HG03354 (cell line): ENCODE data around the gene MARCKSL1.

ENCODE experiments used
- ATAC-seq: cut with Tn5 transposase; IDR thresholded peaks from one replicate; pipeline ENCODE4 v1.9.1; 2021; ENCODE audit warnings: mild to moderate bottlenecking; ENCODE audit not compliant: unreplicated experiment, poor library complexity, severe bottlenecking

Gene MARCKSL1

GRCh38 chr1:32353886-32354570 is 18.0 kb upstream of the MARCKSL1 start:
- ATAC-seq: no peak

GRCh38 chr1:32353431-32353830 is 17.4 kb upstream of the MARCKSL1 start:
- no peak for ATAC-seq

DNA sequence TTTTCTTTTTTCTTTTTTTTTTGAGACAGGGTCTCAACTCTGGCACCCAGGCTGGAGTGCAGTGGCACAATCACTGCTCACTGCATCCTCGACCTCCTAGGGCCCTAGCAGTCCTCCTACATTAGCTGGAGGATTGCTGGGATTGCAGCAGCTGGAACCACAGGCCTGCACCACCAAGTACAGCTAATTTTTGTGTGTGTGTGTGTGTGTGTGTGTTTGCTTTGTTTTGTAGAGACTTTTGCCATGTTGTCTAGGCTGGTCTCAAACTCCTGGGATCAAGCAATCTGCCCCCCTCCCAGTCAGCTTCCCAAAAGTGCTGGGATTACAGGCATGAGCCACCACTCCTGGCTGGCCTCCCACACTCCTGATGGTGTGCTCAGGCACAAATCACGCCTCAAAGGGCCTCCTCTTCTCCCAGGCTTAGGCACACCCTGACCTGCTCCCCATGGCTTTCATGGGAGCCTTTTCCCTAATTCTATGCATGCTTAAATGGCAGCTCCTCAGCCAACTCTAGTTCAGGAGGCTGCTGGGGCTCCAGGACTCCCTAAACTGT is 16.9 kb upstream of the MARCKSL1 start:
- no peak for ATAC-seq

GRCh38 chr1:32352239-32352745 is 16.3 kb upstream of the MARCKSL1 start:
- ATAC-seq: no peak

DNA sequence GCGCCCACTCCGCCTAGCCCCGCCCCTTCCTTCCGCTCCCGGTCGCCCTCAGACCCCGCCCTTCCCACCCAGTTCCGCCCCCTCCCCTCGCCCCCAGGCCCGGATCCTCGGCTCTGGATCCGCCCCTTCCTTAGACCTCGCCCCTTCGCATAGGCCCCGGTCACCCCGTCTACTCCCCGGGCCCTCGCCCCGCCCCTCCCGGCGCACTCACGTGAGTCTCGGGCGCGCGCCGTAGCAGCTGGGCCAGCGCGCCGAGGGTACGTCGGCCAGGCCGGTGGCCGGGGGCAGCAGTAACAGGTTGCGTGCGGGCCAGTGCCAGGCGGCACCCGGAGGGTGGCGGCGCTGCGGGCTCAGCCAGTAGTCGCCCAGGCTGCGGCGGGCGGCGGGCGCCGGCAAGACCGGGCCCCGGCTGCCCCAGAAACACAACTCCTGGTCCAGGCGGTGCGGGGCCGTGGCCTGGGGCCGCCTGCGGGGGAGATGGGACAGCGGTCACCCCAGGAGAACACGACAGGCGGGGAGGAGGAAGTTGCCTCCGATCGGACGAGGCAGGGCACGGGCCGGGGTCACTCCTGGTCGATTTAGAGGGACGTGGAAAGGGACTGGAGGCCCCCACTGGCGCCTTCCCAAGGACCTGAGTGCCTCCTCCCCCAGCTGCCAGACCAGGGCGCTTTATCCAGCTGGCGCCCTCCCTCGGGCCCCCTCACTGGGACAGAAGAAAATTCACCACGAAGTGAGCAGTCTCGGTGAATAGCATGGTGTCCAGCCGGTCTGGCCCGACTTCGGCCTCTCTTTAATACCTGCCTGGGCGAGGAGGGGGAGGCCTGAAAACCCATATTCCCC is 15.6 kb upstream of the MARCKSL1 start:
- ATAC-seq: peak; percentile 83

DNA sequence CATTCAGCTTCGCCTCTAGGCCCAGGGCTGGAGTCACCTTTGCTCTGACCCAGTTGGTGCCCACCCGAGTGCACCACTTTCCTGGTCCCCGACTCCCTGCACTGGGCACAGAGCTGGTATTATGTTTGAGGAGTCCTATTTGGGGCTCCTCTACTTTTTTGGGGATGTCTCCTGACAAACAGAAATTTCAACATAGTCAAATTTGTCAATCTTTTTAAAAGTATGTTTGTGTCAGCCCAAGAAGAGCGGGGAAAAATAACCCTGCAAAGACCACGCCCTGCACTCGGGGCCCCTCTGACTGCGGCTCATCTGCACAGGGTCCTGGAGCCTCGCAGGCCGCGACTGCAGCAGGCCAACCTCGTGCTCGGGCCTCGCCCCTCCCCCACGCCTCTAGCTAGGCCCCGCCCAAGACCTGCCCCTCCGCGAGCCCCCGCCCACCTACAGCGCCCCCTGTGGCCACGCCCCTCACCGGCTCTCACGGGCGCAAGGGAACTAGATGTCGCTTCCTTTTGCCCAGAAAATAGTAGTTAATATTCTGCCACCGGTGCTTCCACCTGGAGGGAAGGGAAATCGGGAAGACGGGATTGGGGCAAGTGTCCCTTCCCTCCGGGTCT is 14.9 kb upstream of the MARCKSL1 start:
- ATAC-seq: peak; percentile 43

DNA sequence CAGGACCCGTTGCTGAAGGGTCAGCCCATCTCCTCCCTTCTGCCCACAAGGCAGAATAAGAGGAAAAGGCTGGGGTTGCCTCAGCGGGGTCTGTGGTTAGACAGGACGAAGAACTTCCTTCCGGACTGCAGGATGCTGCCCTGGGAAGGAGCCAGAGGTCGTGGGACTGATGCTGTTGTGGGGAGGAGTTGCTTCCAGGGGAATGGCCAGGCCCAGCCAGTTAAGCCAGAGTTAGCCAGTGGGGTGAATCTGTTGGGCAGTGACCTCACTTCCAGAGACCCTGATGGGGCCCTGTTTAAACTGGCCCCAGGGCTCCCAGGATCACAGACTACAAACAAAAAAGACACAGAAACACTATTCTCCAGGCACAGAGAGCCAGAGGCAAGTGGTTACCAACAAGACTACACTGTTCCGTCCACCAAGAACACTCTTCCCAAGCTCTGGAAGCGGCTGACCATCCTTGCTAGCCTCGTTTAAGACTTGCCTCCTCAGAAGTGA is 13.2 kb upstream of the MARCKSL1 start:
- no peak for ATAC-seq

GRCh38 chr1:32346532-32347157 is 10.6 kb upstream of the MARCKSL1 start:
- no peak for ATAC-seq

DNA sequence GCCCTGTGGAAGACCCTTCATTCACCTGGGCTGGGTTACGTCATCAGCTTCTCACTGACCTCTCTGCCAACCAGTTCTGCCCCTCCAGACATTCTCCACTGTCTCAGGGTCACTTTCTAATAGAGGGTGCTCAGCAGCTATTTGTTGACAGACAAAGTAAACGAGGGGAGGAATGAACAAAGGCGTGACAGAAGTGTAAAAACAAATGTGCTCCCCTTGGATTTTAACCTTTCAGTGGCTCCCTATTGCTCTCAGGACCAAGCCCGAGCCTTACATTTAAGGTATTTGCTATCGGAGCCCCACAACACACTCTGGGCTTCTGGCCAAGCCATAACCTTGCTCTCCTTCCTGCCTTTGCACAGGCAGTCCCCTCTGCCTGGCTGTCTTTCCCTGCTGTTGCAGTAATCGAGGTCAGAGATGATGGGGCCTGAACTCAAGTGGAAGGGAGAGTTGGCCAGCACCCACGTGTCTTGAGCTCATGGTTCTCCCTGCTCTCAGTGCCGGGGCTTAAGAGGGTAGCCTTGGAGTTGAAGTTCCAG is 9.3 kb upstream of the MARCKSL1 start:
- no peak for ATAC-seq

GRCh38 chr1:32342704-32343103 is 6.7 kb upstream of the MARCKSL1 start:
- no peak for ATAC-seq

GRCh38 chr1:32341971-32342370 is 5.9 kb upstream of the MARCKSL1 start:
- no peak for ATAC-seq

DNA sequence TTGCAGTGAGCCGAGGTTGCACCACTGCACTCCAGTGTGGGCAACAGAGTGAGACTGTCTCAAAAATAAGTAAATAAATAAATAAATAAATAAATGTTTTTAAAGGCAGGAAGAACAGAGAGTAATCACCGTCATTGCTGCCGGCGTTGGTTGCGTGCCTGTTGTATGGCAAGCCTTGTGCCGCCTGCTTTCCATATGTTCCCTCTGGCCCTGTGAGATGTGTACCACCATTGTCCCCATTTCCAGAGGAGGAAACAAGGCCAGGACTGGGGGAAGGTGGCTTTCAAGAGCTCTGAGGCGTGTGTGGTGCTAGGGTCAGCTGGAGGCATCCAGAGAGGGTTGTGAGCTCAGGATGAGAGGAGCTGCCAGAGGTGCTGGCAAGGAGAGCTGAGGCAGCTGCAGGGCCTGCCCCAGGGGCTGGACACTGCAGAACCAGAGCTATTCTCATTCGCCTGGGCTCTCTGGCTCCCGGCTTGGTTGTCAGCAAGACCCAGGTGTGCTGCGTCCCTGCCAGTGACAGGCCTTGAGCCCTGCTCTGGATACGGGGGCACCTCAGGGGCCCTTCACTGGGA is 5.2 kb upstream of the MARCKSL1 start:
- no peak for ATAC-seq

DNA sequence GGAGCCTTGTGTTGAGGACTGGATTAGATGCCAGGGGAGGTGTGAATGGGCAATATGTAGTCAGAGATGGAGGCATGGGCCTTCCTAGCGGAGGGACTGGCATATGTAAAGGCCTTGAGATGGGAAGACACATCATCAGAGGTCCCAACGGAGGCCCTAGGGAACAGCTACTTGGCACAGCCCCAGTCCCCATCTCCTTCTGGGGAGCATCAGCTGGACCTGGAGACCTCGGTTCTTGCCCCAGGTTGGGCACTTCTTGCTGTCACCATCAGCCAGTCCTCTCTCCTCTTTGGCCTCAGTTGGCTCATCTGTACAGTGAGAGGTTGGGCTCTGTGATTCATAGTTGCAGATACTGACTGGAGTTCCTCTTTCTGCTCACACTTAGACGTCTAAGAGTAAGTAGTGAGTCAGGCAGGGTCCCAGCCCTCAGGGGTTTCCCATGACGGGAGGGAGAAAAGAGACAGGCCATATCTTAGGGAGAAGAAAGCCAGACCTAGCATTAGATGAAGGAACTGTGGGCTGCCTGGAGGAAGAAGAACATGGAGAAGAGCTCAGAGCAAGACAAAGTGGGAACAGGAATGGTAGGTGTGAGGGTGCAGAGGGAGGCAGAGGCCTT is 3.4 kb upstream of the MARCKSL1 start:
- ATAC-seq: no peak

DNA sequence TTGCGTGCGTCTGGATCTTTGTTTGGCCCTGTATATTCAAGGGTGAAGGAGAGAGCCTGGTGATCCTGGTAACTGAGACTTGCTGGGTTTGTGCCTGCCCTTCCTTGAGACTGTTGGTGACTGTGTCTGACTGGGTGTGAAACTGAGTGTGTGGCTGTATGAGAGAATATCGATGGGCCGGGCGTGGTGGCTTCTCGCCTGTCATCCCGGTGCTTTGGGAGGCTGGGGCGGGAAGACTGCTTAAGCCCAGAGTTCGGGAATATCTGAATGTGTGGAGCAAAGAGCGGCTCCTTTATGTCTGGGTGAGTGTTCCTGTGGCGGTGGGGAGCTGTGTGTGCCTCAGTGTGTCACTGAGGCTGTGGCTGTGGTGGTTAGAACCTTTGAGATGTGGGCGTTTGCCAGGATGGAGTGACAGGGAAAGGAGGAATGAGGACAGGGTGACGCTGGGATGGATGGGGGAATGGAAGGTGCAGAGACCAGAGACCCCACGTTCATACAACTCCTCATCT is 2.7 kb upstream of the MARCKSL1 start:
- ATAC-seq: no peak

GRCh38 chr1:32337855-32338636 is 2.0 kb upstream of the MARCKSL1 start:
- ATAC-seq: no peak

DNA sequence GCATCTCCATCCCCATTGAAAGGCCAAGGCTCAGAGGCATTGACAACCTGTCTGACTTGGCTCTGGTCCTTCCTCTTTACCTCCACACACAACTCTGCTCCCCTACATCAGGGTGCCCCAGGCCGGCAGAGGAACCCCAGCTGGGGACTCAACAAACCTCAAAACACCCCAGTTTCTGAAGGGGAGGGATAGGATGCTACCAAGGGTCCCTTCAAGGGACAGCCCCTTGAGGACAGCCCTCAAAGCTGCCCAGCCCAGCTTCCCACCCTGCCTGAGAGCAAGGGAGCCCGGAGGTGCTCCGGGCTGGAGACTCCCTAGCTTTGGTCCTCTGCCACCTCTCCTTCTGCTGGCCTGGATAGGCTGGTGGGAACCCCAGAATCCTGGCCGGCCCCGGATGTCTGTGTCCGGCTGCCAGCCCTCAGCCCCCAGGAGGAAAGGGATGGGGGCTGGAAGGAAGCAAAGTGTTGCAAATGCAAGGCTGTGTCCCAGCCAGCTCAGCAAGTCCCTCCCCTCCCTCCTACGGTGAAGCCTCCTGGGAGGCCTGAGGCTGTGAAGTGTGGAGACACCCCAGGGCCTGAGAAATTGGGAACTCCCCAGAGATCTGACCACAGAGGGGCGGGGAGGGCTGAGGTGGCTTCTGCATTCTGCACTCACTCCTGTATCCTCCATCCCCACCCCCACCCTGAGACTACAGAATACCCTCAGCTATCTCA is 1.1 kb upstream of the MARCKSL1 start:
- no peak for ATAC-seq

GRCh38 chr1:32336591-32336932 is 529 bp upstream of the MARCKSL1 start:
- no peak for ATAC-seq

DNA sequence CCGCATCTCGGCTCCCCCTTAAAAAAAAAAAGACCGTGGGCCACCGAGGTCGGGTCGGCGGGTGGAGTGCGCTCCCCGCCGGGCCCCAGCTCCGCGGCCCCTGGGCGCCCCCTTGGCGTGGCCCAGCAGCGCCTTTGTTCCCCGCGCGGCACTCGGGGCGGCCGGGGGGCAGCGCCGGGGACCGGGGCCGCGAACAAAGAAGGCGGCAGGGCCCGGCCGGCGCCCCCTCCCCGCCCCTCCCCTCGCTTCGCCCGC is 571 bp downstream of the MARCKSL1 start:
- ATAC-seq: peak; percentile 3
